Measurements from ENCODE around the gene RCOR3. TPM values are rescaled to one million over a fixed set of nuclear protein-coding genes. Genes with fewer than 3 reads are reported as not detected.

RCOR3 gene
- total RNA-seq: 10 to 100 TPM; 34.7 to 37.8 TPM

- Histone ChIP-seq H3K36me3 (no peaks in the 10 kb centered on the region), H3K27ac (peak within 1 kb of the TSS; percentile 97), H3K4me3 (peak within 1 kb of the TSS; percentile 87), H3K4me1 (peaks cover 6% of the 10 kb centered on the region), H3K9me3 (no peaks in the 10 kb centered on the region), H3K27me3 (no peaks in the 10 kb centered on the region), H3K9ac (ENCODE audit: low read depth in 2 of 2, low read length in 2 of 2) (peak within 1 kb of the TSS; percentile 97)
- peak; percentile 54 for TF ChIP-seq CTCF (IDR thresholded peaks at IDR 0.05)
- intact Hi-C loops (cut with DNase I): loop anchor here (10.0 kb wide), 1 partner anchor 124 kb away; the partner anchor contains the start of gene KCNH1
- DNase-seq: peak; percentile 94
Measured at GRCh38 chr1:211258756-211259637, at the start of gene RCOR3. RCOR3 (plus strand) TSS chr1:211259366; CDS start chr1:211259561, 195 bp downstream.

- H3K9me3 ChIP-seq: no peaks in the 10 kb centered on the region
- H3K4me3 ChIP-seq: no peak overlapping the region
- no peaks in the 10 kb centered on the region for H3K36me3 ChIP-seq
- no peak overlapping the region for H3K27ac ChIP-seq
- no peaks in the 10 kb centered on the region for H3K4me1 ChIP-seq
- no peaks in the 10 kb centered on the region for H3K27me3 ChIP-seq
- intact Hi-C loops (cut with DNase I): no loop called here
- DNase-seq: no peak
- TF ChIP-seq CTCF (IDR thresholded peaks at IDR 0.05): no peak
- H3K9ac ChIP-seq (ENCODE audit: low read depth in 2 of 2, low read length in 2 of 2): no peak overlapping the region
Measured at GRCh38 chr1:211210052-211210451, 49.1 kb upstream of the RCOR3 start.

GRCh38 chr1:211210965-211211364 lies 48.2 kb upstream of the RCOR3 start:
- intact Hi-C loops (cut with DNase I): no loop called here
- TF ChIP-seq CTCF (IDR thresholded peaks at IDR 0.05): no peak
- DNase-seq: no peak
- no peaks in the 10 kb centered on the region for H3K27me3 ChIP-seq
- H3K9me3 ChIP-seq: no peaks in the 10 kb centered on the region
- no peaks in the 10 kb centered on the region for H3K4me1 ChIP-seq
- H3K4me3 ChIP-seq: no peak overlapping the region
- no peak overlapping the region for H3K27ac ChIP-seq
- H3K9ac ChIP-seq (ENCODE audit: low read depth in 2 of 2, low read length in 2 of 2): no peak overlapping the region
- H3K36me3 ChIP-seq: no peaks in the 10 kb centered on the region

GRCh38 chr1:211213702-211214101 lies 45.5 kb upstream of the RCOR3 start:
- Histone ChIP-seq H3K4me3 (no peak overlapping the region), H3K27me3 (no peaks in the 10 kb centered on the region), H3K36me3 (no peaks in the 10 kb centered on the region), H3K27ac (no peak overlapping the region), H3K4me1 (no peaks in the 10 kb centered on the region), H3K9me3 (no peaks in the 10 kb centered on the region), H3K9ac (ENCODE audit: low read depth in 2 of 2, low read length in 2 of 2) (no peak overlapping the region)
- intact Hi-C loops (cut with DNase I): no loop called here
- no peak for TF ChIP-seq CTCF (IDR thresholded peaks at IDR 0.05)
- no peak for DNase-seq

GRCh38 chr1:211215577-211215976 lies 43.6 kb upstream of the RCOR3 start:
- intact Hi-C loops (cut with DNase I): no loop called here
- H3K27me3 ChIP-seq: no peaks in the 10 kb centered on the region
- TF ChIP-seq CTCF (IDR thresholded peaks at IDR 0.05): no peak

More at GRCh38 chr1:211215577-211215976, 43.6 kb upstream of the RCOR3 start:
- H3K4me3 ChIP-seq: no peak overlapping the region
- DNase-seq: no peak
- H3K9me3 ChIP-seq: no peaks in the 10 kb centered on the region
- H3K36me3 ChIP-seq: no peaks in the 10 kb centered on the region
- no peak overlapping the region for H3K9ac ChIP-seq (ENCODE audit: low read depth in 2 of 2, low read length in 2 of 2)
- H3K27ac ChIP-seq: no peak overlapping the region
- no peaks in the 10 kb centered on the region for H3K4me1 ChIP-seq
